ENCODE data around the gene KCNE2.
"Not testable (repeated sequence)": the region's sequence is repeated elsewhere in the genome, so short reads cannot be mapped to it uniquely, and the experiment has no call there.

The KCNE2 gene

GRCh38 chr21:34354836-34355235, 9.0 kb upstream of the KCNE2 start:
- no peak for DNase-seq

DNA sequence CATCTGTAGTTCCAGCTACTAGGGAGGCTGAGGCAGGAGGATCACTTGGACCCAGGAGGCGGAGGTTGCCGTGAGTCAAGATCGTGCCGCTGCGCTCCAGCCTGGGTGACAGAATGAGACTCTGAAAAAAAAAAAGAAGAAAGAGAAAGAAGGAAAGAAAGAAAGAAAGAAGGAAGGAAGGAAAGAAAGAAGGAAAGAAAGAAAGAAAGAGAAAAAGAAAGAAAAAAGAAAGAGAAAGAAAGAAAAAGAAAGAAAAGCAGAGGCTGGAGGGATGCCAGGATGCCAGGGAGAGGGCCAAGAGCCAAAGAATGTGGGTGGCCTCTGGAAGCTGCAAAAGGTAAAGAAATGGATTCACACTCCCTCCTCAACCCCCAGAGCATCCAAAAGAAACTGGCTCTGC, 8.2 kb upstream of the KCNE2 start:
- no peak for DNase-seq

- DNase-seq, result no peak
Observed at GRCh38 chr21:34357889-34358288, 5.9 kb upstream of the KCNE2 start.

GRCh38 chr21:34358866-34359265, 4.9 kb upstream of the KCNE2 start:
- DNase-seq, result no peak

DNA sequence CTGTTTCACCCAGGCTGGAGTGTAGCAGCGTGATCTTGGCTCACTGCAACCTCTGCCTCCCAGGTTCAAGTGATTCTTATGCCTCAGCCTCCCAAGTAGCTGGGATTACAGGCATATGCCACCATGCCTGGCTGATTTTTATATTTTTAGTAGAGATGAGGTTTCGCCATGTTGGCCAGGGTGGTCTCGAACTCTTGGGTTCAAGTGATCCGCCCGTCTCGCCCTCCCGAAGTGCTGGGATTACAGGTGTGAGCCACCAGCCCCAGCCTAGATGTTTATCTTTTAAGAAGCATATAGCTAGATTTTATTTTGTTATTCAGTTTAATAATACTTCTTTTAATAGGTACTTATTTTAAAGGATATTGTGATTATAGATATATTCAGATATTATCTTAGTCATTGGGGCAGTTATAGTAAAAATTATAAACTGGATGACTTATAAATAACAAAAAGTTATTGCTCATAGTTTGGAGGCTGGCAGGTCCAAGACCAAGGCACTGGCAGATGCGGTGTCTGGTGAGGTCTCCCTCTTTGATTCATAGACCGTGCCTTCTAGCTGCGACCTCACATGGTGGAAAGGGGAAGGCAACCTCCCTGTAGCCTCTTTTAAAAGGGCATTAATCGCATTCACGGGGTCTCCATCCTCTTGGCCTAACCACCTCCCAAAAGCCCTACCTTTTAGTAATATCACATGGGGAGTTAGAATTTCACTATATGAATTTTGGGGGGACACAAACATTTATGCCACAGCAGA, 3.1 kb upstream of the KCNE2 start:
- DNase-seq, result no peak

- DNase-seq, result no peak
Observed at GRCh38 chr21:34362136-34362444, 1.7 kb upstream of the KCNE2 start.

GRCh38 chr21:34362670-34363069, 1.1 kb upstream of the KCNE2 start:
- DNase-seq, result no peak

DNA sequence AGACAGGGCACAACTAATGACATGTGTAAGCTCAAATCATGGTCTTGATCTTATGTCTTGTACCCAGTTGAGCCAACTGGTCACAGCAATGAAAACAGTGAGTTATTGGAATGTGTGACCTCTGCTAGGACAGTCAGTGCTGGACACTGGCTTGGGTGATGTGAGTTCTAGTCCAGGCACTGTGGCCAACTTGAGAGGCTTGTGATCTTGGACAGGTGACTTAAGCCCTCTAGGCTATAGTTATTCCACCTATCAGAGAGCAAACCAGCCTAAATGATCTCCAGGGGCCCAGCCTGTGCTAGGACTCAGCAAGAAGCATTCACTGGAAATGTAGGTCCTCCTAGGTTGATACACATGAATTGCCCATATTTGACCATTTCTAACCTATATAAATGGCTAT, 1.1 kb downstream of the KCNE2 start:
- no peak for DNase-seq

- no peak for DNase-seq
Observed at GRCh38 chr21:34365809-34366208, 2.0 kb downstream of the KCNE2 start.

DNA sequence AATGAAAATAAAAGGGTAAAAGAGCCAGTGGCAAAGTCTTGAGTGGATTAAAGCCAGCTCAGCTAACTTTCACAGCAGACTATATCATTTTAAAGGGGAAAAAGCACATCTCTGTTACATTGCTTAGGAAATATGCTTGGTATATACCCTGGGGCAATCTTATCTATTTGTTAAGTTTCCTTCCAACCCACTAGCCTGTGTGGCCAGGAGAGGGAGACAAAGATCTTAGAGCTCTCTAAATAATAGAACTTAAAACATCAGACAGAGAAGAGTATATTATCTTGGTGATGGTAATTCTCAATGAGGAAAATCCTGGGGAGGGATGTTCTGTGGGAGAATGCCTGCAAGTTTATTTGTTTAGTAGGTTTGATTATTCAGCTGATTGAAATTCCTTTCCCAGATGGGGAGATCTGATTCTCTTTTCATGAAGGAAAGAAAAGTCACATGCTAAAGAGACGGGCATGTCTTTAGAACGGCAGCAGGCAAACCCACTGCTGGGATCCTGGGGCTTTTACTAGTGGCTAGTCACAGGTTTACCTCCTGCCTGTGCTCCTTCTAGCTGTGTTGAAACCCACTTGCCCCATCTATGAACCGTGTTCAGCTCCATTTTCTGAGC, 3.6 kb downstream of the KCNE2 start:
- peak; percentile 75 for DNase-seq

DNA sequence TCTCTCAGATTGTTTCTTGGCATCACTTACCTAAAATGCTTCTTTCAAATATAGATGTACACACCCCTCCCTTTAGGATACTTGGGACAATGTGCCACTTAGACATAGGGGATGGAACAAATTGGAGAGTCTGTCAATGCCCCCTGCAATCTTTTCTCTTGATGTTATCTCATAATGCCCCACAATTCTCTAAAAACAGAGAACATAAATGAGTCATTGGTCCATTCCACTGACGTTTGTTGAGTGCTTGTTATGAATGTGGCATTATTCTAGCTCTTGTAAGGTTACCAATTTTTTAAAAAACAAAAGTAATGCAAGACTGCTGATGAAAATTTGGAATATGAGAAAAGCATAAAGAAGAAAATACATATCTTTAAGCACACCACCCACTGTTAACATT, 5.9 kb downstream of the KCNE2 start:
- DNase-seq, result no peak

- DNase-seq, result no peak
Observed at GRCh38 chr21:34372321-34372720, 8.5 kb downstream of the KCNE2 start.

- not testable (repeated sequence) for DNase-seq
Observed at GRCh38 chr21:34374462-34374861, 10.7 kb downstream of the KCNE2 start.

- DNase-seq, result not testable (repeated sequence)
Observed at GRCh38 chr21:34374940-34375618, 11.3 kb downstream of the KCNE2 start, which contains the start of gene SMIM11. Gene SMIM11, plus strand, starts transcription at chr21:34375507. Its CDS starts 3,998 bp downstream, at chr21:34379505.

DNA sequence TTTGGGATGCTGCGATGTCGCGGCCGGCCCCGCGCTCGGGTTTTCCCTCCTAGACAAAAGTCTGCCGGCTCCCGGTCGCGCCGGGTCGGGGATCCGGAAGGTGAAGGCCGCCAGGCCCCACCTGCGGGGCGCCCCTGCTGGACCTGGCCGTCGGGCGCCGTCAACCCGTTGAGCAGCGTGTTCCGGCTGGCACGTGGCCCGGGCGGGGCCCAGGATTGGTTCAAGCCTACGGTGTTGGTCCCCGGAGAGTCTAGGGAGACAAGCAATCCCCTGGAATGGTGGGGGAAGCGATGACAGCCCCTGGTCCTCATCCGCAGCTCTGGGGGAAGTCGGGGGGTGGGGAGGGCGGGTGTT, 11.8 kb downstream of the KCNE2 start:
- DNase-seq, result not testable (repeated sequence)

DNA sequence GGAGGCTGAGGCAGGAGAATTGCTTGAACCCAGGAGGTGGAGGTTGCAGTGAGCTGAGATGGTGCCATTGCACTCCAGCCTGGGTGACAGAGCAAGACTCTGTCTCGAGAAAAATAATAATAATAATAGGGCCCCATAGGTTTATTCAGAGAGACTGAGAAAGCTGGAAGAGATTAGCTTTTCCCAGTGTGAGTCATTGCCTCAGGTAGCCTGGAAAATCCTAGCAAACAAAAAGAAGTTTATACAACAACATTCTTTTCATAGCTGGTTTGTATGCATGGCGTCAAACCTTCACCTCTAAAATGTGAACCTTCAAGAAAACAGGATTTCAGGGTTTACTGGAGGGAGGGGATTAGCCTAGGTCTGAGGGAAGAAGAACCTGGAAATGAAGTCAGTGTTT, 19.3 kb downstream of the KCNE2 start:
- not testable (repeated sequence) for DNase-seq

DNA sequence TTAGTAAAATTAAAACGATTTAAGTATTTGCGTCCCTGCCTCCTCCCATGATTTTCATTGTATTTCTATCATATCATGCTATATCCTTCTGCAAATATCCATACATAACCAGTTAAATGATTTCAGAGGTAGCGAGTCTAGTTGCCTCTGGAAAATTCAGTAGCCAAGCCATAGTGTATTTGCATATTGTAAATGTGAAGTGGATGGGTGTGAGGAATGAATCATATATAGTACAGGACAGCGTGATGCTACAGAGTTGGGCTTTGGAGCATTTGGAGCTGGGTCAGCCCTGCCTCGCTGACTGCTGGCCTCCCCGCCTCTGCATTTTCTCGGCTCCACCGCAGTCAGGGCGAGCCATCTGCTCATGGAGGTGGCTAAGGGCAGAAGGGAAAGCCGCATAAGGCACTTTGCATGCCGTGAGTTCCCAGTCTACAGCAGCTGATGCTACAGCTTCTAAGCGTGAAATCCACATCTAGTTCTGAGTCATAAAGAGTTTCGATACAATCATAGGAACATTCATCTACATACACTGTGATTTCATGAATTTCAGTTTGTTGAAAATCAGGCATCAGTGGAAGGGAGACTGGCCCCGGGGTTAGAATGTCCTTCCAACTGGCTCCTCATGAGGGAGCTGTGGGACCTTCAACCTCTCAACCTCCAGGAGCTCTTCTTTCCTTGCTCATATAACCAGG, 20.1 kb downstream of the KCNE2 start:
- DNase-seq, result not testable (repeated sequence)

DNA sequence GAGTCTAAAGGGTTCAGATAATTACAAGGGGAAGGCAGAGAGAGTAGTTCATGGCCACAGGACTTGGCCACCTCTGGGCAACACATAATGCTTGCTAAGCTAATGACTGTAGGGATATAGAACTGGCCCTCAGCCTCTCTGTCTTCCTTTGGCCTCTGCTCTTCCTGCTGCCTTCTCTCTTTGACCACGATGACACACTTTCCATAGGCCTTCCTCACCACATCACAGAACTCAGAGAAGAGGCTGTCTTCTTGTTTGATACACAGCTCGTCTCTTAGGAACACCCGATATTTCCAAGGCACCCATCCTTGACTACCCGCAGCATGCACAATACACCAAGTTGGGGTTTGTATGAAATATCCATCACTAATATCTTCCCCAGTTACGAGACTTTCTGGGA, 36.7 kb downstream of the KCNE2 start:
- not testable (repeated sequence) for DNase-seq

- not testable (repeated sequence) for DNase-seq
Observed at GRCh38 chr21:34404742-34405141, 40.9 kb downstream of the KCNE2 start.

- DNase-seq, result not testable (repeated sequence)
Observed at GRCh38 chr21:34405686-34406085, 41.9 kb downstream of the KCNE2 start.

DNA sequence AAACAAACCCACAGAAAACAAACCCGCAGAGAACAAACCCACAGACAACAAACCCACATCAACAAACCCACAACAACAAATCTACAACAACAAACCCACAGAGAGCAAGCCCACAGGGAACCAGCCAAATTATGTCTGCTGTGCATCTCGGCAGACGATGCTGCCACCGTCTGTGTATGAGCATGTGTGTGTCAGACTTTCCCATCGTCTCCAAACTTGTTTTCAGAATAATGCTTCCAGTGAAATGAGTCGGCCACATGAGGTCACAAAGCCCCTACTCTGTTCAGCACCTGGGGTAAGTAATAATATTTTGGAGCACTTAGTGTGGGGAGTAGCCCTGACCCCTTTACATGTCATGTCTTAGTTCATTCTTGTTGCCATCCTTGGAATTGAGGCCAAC, 42.3 kb downstream of the KCNE2 start:
- not testable (repeated sequence) for DNase-seq

DNA sequence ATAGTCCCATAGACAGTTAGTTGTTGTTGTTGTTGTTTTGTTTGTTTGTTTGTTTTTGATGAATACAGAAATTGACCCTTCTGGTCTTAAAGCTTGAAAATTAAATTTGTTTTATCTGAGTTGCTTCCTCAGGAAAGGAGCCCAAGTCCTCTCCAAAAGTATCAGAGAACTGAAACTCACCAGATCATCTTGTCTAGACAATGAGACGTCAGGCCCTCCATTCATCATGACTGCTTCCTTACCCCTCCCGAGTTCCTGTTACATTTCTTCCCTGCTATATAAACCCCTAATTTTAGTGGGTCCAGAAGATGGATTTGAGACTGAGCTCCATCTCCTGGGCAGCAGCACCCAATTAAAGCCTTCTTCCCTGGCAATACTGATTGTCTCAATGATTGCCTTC, 42.9 kb downstream of the KCNE2 start:
- DNase-seq, result not testable (repeated sequence)

- DNase-seq, result not testable (repeated sequence)
Observed at GRCh38 chr21:34407294-34407693, 43.5 kb downstream of the KCNE2 start.

All from DMS53 (cell line).